Placental pericyte (primary cell): Measurements from ENCODE around the gene G6PD. TPM values are rescaled to one million over a fixed set of nuclear protein-coding genes. Genes with fewer than 3 reads are reported as not detected.

Experiments
- small RNA-seq: library from RNA; depleted of rRNA; stranded (forward); fragments of <200 nt; gene quantifications from one replicate; pipeline ENCODE3, GENCODE V24; 2012; ENCODE audit warnings: low replicate concordance
- total RNA-seq: library from RNA; depleted of rRNA; stranded (reverse); fragments of >200 nt; gene quantifications from 2 replicates; pipeline ENCODE4 v1.2.3, GENCODE V29; 2012

Gene G6PD
- 90.6 and 152 TPM in 2 replicates for total RNA-seq

GRCh38 chrX:154546354-154547244 is at the start of gene G6PD:
Gene G6PD, minus strand, starts transcription at chrX:154546846. Its CDS starts 691 bp downstream, at chrX:154546155.

GRCh38 chrX:154584585-154585183 is 38.0 kb upstream of the G6PD start, which contains the start of gene CTAG1A:
Gene CTAG1A, plus strand, starts transcription at chrX:154585133. Its CDS starts 74 bp downstream, at chrX:154585207.

DNA sequence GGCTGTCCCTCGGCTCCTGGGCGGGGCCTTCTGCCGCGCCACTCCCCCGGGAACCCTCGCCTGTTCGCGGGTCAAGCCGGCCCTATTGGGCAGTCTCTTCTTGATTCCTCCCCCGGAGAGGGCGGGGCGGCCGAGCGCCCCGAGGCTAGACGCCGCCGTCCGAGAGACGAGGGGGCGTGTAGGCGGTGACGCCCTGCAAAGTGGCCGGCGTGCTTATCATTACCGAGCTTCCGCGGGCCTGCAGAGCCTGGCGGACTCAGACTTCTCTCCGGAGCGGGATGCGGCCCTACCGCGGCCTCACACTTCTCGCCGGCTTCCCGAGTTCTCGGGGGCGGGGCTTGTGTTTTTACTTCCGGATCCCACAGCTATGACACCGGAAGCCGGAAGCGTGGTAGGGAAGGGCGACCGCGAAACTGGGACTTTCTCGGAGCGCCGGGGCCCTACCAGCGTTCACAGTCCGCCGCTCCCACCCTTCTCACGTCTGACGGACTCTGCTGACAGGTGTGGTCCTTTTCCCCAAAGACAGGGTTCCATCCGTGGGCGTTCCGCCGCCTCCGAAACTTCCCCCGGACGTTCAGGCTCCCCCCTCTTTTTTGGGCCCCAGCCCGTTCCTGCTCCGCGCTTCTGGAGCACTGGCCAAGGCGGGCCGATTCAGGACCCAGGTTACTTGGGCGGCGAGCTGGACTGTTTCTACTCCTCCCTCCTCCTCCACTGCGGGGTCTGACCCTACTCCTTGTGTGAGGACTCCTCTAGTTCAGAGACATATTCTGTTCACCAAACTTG is 790 bp upstream of the G6PD start, which contains the start of gene IKBKG:
IKBKG (plus strand) TSS at position 376 of the 783 bp plus-strand sequence. CDS start 4,383 bp downstream, outside the sequence.

DNA sequence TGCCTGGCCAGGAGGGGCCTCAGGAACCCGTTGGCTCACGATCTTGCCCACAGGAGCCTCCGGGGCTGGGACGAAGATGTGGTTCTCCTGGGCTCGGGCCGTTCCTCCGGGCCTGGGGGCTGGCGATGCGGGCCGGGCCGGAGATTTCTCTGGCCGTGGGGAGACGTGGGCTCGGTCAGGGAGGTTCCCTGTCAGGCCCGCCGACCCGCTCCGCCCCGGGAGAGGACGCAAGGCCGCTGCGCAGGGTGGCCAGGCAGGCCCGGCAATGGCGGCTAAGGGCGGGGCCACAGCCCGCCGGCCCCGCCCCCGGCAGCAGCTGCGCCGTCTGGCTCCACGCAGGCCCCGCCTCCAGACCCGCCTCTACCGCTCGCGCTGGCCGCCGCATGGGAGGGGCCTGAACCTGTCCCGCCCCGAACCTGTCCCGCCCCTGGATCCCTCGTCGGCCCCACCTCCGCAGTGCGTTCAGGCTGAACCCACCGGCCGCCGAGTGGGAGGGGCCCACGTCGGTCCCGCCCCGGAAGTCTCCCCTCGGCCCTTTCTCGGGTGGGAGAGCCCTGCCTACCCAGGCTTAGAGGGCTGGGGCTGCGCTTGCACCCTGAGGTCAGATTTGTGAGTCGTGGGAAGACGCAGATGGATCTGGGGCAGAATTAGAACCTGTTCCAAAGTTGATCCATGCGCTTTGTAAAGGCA is 30.5 kb downstream of the G6PD start, which contains the start of gene FAM3A:
FAM3A (minus strand) TSS at position 267 of the 690 bp plus-strand sequence. CDS start 460 bp downstream, outside the sequence.

GRCh38 chrX:154490414-154491083 is 56.1 kb downstream of the G6PD start, which contains the start of gene SLC10A3:
Gene SLC10A3, minus strand, starts transcription at chrX:154490629. Its CDS starts 1,689 bp downstream, at chrX:154488940.

DNA sequence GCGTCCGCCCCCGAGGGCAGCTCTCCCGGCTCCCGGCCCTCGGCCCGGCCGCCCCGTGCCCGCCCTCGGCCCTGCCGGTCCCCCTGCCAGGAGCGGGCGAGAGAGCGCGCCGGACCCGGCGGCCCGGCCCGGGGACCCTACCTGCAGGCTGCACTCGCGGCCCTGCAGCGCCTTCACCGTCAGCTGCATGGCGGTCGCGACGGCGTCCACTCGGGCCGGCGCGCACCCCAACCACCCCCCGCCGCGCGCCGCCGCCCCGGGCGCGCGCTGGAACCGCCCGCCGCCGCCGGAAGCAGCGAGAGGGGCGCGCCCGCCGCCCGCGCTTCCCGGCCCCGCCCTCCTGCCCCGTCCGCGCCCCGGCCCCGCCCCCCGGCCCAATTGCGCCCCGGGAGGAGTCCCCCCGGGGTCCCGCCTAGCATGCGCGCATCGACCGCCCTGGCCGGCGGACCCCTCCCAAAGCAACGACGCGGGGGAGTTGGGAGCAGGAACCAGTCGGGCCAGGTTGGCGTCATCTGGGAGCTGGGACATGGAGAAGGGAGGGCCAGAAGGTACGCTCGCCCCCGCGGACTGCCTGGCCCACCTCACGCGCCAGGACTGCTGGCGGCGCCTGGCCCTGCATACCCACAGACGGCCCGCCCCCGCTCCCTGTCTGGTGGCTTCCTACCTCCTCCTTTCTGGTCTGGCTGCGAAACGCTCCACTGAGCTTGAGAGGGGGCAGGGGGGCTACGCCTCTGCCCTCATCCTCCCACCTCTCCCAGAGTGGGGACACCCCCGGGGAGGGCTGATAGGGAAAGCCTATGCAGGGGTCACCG is 60.0 kb downstream of the G6PD start, which contains the start of gene UBL4A:
UBL4A (minus strand) TSS at position 220 of the 812 bp plus-strand sequence; CDS start at position 189, 31 bp downstream.

Small RNA genes lying within 50 kb of the gene (small RNA-seq; reads per million reads assigned to genes)
- not detected for gene RN7SL697P

Other genes with a start within 250 kb of the G6PD start
- 2,184 and 2,759 TPM in 2 replicates for gene FLNA, start 172.2 kb downstream of the G6PD start, total RNA-seq
- gene EMD, start 167.6 kb downstream of the G6PD start, total RNA-seq: 37.9 and 39.5 TPM in 2 replicates
- gene RPL10, start 148.5 kb downstream of the G6PD start, total RNA-seq: 1,465 and 3,108 TPM in 2 replicates
- 59.4 and 61.3 TPM in 2 replicates for gene DNASE1L1, start 137.6 kb downstream of the G6PD start, total RNA-seq
- 22.8 and 30.0 TPM in 2 replicates for gene TAFAZZIN, start 135.3 kb downstream of the G6PD start, total RNA-seq
- 55.3 and 151 TPM in 2 replicates for gene ATP6AP1, start 118.2 kb downstream of the G6PD start, total RNA-seq
- gene GDI1, start 109.7 kb downstream of the G6PD start, total RNA-seq: 167 and 170 TPM in 2 replicates
- 40.2 and 106 TPM in 2 replicates for gene FAM50A, start 102.7 kb downstream of the G6PD start, total RNA-seq
- 21.2 and 25.8 TPM in 2 replicates for gene PLXNA3, start 88.6 kb downstream of the G6PD start, total RNA-seq
- 15.7 and 20.4 TPM in 2 replicates for gene LAGE3, start 67.6 kb downstream of the G6PD start, total RNA-seq
- gene UBL4A, start 60.2 kb downstream of the G6PD start, total RNA-seq: 33.0 and 51.5 TPM in 2 replicates
- 38.1 and 45.2 TPM in 2 replicates for gene SLC10A3, start 56.2 kb downstream of the G6PD start, total RNA-seq
- 24.5 and 45.1 TPM in 2 replicates for gene FAM3A, start 30.6 kb downstream of the G6PD start, total RNA-seq
- 20.1 and 24.8 TPM in 2 replicates for gene IKBKG, start 774 bp upstream of the G6PD start, total RNA-seq
- gene CTAG1A, start 38.3 kb upstream of the G6PD start, total RNA-seq: not detected in 2 replicates
- gene CTAG1B, start 72.4 kb upstream of the G6PD start, total RNA-seq: not detected in 2 replicates
- 0.22 TPM in 1 of 2 replicates, not detected in the other for gene CTAG2, start 106.7 kb upstream of the G6PD start, total RNA-seq
- gene GAB3, start 204.2 kb upstream of the G6PD start, total RNA-seq: 0.44 and 0.57 TPM in 2 replicates
- 43.1 and 47.0 TPM in 2 replicates for gene DKC1, start 216.0 kb upstream of the G6PD start, total RNA-seq